HG02981 (cell line): ENCODE results near the gene CHMP4A.

ENCODE experiments used
- ATAC-seq: cut with Tn5 transposase; IDR thresholded peaks from one replicate; pipeline ENCODE4 v1.9.1; 2021; ENCODE audit warnings: mild to moderate bottlenecking, moderate library complexity; ENCODE audit not compliant: unreplicated experiment

CHMP4A gene

DNA sequence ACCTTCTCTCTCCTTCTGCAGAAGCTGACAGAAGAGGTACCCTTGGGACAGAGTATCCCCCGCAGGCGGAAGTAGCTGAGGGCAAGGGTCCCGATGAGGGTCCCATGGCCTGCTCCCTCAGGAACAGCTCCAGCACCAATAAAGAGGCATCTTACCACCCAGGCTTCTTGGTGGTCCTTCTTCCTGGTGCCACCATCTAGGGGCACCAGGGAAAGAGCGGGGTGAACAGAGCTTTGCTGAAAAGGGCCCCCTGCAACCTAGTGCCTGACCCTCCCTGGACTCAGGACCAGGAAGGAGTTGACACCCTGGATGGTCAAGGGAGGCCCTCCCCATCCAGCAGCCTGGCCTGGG lies 52.8 kb downstream of the CHMP4A start:
- no peak for ATAC-seq

DNA sequence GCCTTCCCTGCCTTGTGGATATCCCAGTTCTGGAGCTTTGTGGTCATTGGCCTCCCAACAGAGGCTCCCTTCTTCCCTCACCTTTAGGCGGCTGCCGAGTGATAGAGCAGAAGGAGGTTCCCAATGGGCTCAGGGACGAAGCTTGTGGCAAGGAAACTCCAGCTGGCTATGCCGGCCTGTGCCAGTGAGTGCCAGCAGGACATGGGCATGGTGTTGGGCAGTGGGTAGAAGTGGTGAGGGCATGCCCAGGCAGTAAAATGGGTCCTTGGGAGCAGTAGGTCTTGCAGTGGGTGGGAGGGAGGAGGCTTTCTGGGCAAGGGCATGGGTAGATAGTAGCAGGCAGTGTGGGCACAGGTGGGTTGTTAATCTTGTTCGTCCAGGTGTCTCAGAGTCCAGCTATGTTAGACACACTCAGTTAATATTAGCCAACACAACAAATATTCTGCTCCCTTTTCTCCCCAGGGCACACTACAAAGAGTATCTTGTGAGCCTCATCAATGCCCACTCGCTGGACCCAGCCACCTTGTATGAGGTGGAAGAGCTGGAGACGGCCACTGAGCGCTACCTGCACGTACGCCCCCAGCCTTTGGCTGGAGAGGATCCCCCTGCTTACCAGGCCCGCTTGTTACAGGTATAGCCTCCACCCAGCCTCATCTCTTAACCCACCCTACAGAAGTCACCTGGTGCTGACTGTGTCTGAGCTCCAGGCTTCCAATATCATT lies 53.4 kb downstream of the CHMP4A start:
- no peak for ATAC-seq
